ENCODE data around the gene OR6N2.

The OR6N2 gene

DNA sequence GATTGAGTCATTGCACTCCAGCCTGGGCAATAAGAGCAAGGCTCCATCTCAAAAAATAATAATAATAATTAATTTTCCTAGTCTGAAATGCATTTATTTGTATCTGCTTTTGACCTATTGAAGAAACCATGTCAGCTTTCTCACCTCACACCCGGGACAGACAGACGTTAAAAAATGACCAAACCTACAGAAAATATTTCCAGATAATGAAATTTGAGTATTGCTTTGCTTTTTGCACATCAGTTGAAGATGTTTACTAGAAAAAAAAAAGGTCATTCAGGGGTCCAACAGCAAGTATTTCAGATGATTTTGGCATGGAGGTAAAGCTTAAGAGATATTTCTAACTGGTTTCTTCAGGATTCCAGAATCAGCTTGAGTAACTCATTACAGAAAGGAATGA, 26.6 kb downstream of the OR6N2 start, which contains the start of gene OR6K6:
Gene OR6K6, plus strand, starts transcription at position 301 of the 400 bp plus-strand sequence. CDS start 168 bp downstream, outside the sequence.
- DNase-seq (ENCODE audit: low read depth in 2 of 2) = no peak

- DNase-seq (ENCODE audit: low read depth in 2 of 2) = no peak
Observed at GRCh38 chr1:158752155-158752712, 28.8 kb downstream of the OR6N2 start.

DNA sequence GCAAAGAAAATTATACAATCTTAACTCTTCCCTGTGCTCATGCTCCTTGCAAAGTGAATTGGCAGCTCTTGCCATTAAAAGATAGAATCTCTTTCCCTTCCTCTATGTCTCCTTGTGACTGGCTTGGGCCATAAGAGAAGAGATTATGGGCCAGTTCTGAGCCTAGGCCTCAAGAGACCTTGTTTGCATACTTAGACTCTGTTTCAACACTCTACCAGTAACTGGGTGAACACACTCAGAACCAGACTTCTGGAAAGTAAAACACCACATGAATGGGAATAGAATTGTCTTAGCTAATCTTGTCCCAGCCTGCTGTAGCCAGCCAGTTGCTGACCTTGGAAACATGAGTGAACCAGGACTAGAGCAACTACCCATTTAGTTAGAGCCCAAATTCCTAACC, 45.2 kb downstream of the OR6N2 start:
- no peak for DNase-seq (ENCODE audit: low read depth in 2 of 2)

DNA sequence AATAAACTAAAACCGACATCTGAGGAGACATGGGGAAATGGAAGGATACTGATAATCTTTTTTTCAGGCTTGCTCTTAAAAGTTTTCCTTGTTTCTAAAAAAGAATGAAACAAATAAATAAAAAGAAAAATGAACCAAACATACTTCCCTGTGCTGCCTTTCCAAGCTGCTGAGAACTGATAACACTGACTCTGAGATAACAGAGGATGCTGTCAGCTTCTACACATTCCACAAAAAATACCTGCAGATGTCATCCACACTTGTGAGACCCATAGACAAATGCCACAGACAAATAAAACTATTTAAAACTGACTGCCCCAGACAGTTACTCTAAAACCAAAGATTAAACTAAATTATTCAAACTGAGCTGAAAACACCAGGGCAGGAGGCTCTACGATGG, 48.5 kb downstream of the OR6N2 start:
- no peak for DNase-seq (ENCODE audit: low read depth in 2 of 2)

GRCh38 chr1:158731707-158732106, 49.3 kb downstream of the OR6N2 start:
- DNase-seq (ENCODE audit: low read depth in 2 of 2) = no peak

GRCh38 chr1:158730453-158730852, 50.6 kb downstream of the OR6N2 start:
- no peak for DNase-seq (ENCODE audit: low read depth in 2 of 2)

- DNase-seq (ENCODE audit: low read depth in 2 of 2) = no peak
Observed at GRCh38 chr1:158728510-158729225, 52.3 kb downstream of the OR6N2 start.

DNA sequence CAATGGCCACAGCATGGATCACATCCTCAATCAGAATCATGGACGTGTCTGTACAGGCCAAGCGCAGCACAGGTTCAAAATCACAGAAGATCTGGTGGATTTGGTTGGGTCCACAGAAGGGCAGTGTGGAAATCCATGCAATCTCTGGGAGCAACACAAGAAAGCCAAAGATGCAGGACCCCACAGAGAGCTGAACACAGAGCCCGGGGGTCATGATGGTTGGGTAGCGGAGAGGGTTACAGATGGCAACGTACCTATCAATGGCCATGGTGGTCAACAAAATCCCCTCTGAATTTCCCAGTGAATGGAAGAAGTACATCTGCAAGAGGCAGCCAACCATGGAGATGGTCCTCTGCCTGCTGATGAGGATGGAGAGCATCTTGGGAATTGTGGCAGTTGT, 56.6 kb downstream of the OR6N2 start:
- DNase-seq (ENCODE audit: low read depth in 2 of 2) = no peak
